Testis (tissue), 3 donors: ENCODE data around the gene IGHMBP2. TPM values are rescaled to one million over a fixed set of nuclear protein-coding genes. Genes with fewer than 3 reads are reported as not detected.

Experiments
- DNase-seq: peaks from one replicate; pipeline ENCODE4 v3.0.0-alpha.2; 2019
- H3K27ac ChIP-seq, 2 donors: fragments of 200-600 bp; sonication (generic); one replicate each; pipeline ENCODE4 v1.5.1; 2019
- H3K27me3 ChIP-seq: fragments of 200-600 bp; sonication (generic); one replicate; pipeline ENCODE4 v1.5.1; 2019
- H3K36me3 ChIP-seq: fragments of 200-600 bp; sonication (generic); one replicate; pipeline ENCODE4 v1.5.1; 2017; ENCODE audit warnings: low read depth; ENCODE audit errors: missing control alignments
- H3K4me1 ChIP-seq: fragments of 200-600 bp; sonication (generic); one replicate; pipeline ENCODE4 v1.5.1; 2019
- H3K4me3 ChIP-seq, 2 donors: fragments of 200-600 bp; sonication (generic); one replicate each; pipeline ENCODE4 v1.5.1; 2017 to 2019
- H3K9me3 ChIP-seq: fragments of 200-600 bp; sonication (generic); one replicate; pipeline ENCODE4 v1.5.1; 2017
- POLR2A ChIP-seq: fragments of 450-650 bp; IDR thresholded peaks from one replicate; pipeline ENCODE4 v1.6.1; 2017; ENCODE audit warnings: antibody characterized with exemption, mild to moderate bottlenecking, moderate library complexity
- WGBS, 2 donors: methylation state at CpG; one replicate each; pipeline ENCODE4 v1.1.5; 2018; 5-methylcytosine and 5-hydroxymethylcytosine counted together
- intact Hi-C: fragments of 100-400 bp; cut with DNase I; formaldehyde crosslinking; loops from one replicate; pipeline ENCODE4 v1.15.1; 2023; ENCODE audit warnings: low total_unique reads
- polyA plus RNA-seq: library from polyadenylated mRNA; stranded (reverse); fragments of 350-450 nt; fragmentation: Illumina TruSeq; extraction: RNeasy Lipid Tissue Mini Kit (QIAGEN cat#74804); gene quantifications from one replicate; pipeline ENCODE4 v1.2.3, GENCODE V29; 2014; ENCODE audit warnings: low read depth, low replicate concordance; ENCODE audit not compliant: insufficient read depth
- total RNA-seq, 2 donors: library from RNA; depleted of rRNA; stranded (reverse); fragments of >200 nt; gene quantifications; one replicate each; pipeline ENCODE4 v1.2.3, GENCODE V29; 2016
- TF ChIP-seq, protein P1 (sequence below), 3 experiments: fragments of 450-650 bp in 2 of 3; fragments of 200-600 bp in 1 of 3; sonication (generic) in 1 of 3; IDR thresholded peaks; one replicate each; pipeline ENCODE4 v1.5.1; 2016 to 2019; ENCODE audit warnings: antibody characterized with exemption in 3 of 3, mild to moderate bottlenecking in 2 of 3, moderate library complexity in 1 of 3

Gene IGHMBP2
- total and polyA plus RNA-seq, 3 donors from 2014 or later, result 42.6 to 68.9 (median 47.1) TPM

GRCh38 chr11:68939583-68940555 is 36.2 kb downstream of the IGHMBP2 start:
- Histone ChIP-seq H3K4me3 (no peak overlapping the region), H3K36me3 (no peaks in the 10 kb centered on the region)

GRCh38 chr11:68940651-68941323 is 37.1 kb downstream of the IGHMBP2 start:
- no peak overlapping the region for H3K27ac ChIP-seq
- intact Hi-C loops, result no loop called here
- TF ChIP-seq, protein P1, sequence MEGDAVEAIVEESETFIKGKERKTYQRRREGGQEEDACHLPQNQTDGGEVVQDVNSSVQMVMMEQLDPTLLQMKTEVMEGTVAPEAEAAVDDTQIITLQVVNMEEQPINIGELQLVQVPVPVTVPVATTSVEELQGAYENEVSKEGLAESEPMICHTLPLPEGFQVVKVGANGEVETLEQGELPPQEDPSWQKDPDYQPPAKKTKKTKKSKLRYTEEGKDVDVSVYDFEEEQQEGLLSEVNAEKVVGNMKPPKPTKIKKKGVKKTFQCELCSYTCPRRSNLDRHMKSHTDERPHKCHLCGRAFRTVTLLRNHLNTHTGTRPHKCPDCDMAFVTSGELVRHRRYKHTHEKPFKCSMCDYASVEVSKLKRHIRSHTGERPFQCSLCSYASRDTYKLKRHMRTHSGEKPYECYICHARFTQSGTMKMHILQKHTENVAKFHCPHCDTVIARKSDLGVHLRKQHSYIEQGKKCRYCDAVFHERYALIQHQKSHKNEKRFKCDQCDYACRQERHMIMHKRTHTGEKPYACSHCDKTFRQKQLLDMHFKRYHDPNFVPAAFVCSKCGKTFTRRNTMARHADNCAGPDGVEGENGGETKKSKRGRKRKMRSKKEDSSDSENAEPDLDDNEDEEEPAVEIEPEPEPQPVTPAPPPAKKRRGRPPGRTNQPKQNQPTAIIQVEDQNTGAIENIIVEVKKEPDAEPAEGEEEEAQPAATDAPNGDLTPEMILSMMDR (IDR thresholded peaks at IDR 0.05), result no peak
- WGBS, 2 donors, result 90 to 91% methylated on average over 15 to 20 of the region's 20 CpGs
- H3K9me3 ChIP-seq, result no peaks in the 10 kb centered on the region
- H3K4me1 ChIP-seq, result peaks cover 15% of the 10 kb centered on the region
- no peaks in the 10 kb centered on the region for H3K36me3 ChIP-seq
- no peaks in the 10 kb centered on the region for H3K27me3 ChIP-seq
- no peak for DNase-seq
- H3K4me3 ChIP-seq, result no peak overlapping the region

More at GRCh38 chr11:68939583-68940555, 36.2 kb downstream of the IGHMBP2 start:
- H3K9me3 ChIP-seq, result no peaks in the 10 kb centered on the region
- peaks cover 23% of the 10 kb centered on the region for H3K4me1 ChIP-seq
- 86 to 89% methylated on average over 31 to 33 of the region's 33 CpGs for WGBS, 2 donors
- no peak for DNase-seq
- intact Hi-C loops, result no loop called here
- no peak overlapping the region for H3K27ac ChIP-seq
- no peaks in the 10 kb centered on the region for H3K27me3 ChIP-seq
- TF ChIP-seq POLR2A, result no peak
- TF ChIP-seq, protein P1 (IDR thresholded peaks at IDR 0.05), result no peak

GRCh38 chr11:68941324-68942094 is 37.8 kb downstream of the IGHMBP2 start:
- no peak for DNase-seq
- Histone ChIP-seq H3K27me3 (no peaks in the 10 kb centered on the region), H3K4me1 (peaks cover 15% of the 10 kb centered on the region), H3K9me3 (no peaks in the 10 kb centered on the region), H3K36me3 (no peaks in the 10 kb centered on the region), H3K4me3 (no peak overlapping the region), H3K27ac (peak overlapping the region; percentile 76 to 81)
- no peak for TF ChIP-seq POLR2A
- TF ChIP-seq, protein P1 (IDR thresholded peaks at IDR 0.05), result no peak
- WGBS, 2 donors, result 75 to 79% methylated on average over 8 to 18 of the region's 18 CpGs
- intact Hi-C loops, result no loop called here

GRCh38 chr11:68942095-68942620 is 38.5 kb downstream of the IGHMBP2 start:
- intact Hi-C loops, result no loop called here
- H3K9me3 ChIP-seq, result no peaks in the 10 kb centered on the region
- no peaks in the 10 kb centered on the region for H3K27me3 ChIP-seq
- peaks cover 15% of the 10 kb centered on the region for H3K4me1 ChIP-seq
- H3K27ac ChIP-seq, result peak overlapping the region; percentile 76 to 81
- 55 to 60% methylated on average over 10 to 11 of the region's 11 CpGs for WGBS, 2 donors
- no peak for DNase-seq
- no peaks in the 10 kb centered on the region for H3K36me3 ChIP-seq
- no peak overlapping the region for H3K4me3 ChIP-seq
- TF ChIP-seq, protein P1 (IDR thresholded peaks at IDR 0.05), result no peak
- TF ChIP-seq POLR2A, result no peak
